Measurements from ENCODE around the gene LHX1.

LHX1 gene

GRCh38 chr17:36923814-36924221 is 13.5 kb upstream of the LHX1 start:
- TF ChIP-seq, protein P1, sequence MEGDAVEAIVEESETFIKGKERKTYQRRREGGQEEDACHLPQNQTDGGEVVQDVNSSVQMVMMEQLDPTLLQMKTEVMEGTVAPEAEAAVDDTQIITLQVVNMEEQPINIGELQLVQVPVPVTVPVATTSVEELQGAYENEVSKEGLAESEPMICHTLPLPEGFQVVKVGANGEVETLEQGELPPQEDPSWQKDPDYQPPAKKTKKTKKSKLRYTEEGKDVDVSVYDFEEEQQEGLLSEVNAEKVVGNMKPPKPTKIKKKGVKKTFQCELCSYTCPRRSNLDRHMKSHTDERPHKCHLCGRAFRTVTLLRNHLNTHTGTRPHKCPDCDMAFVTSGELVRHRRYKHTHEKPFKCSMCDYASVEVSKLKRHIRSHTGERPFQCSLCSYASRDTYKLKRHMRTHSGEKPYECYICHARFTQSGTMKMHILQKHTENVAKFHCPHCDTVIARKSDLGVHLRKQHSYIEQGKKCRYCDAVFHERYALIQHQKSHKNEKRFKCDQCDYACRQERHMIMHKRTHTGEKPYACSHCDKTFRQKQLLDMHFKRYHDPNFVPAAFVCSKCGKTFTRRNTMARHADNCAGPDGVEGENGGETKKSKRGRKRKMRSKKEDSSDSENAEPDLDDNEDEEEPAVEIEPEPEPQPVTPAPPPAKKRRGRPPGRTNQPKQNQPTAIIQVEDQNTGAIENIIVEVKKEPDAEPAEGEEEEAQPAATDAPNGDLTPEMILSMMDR (IDR thresholded peaks at IDR 0.05) = no peak

DNA sequence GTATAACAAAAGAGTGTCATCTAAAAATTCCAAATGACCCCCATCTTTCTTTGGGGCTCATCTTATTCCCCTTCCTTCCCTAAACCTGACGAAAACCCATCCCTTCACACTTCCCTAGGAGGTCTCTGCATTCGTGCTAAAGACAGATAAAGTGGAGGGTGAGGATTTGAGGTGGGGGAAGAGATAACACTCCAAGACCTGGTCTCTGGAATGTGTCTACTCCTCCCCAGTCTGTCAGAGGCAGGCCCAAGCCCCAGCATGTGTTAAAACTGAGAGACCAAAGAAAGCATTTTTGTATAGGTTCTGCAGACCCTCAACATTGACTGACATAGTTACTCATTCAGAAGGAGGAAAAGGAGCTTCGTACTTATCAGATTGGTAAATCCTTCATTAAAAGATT is 11.0 kb upstream of the LHX1 start:
- no peak overlapping the region for H3K4me3 ChIP-seq
- no peak overlapping the region for H3K27ac ChIP-seq
- DNase-seq (ENCODE audit: low spot score) = no peak
- TF ChIP-seq, protein P1 (IDR thresholded peaks at IDR 0.05) = no peak

More at GRCh38 chr17:36923814-36924221, 13.5 kb upstream of the LHX1 start:
- H3K27ac ChIP-seq = no peak overlapping the region
- DNase-seq (ENCODE audit: low spot score) = no peak
- H3K4me3 ChIP-seq = no peak overlapping the region

GRCh38 chr17:36926701-36927100 is 10.6 kb upstream of the LHX1 start:
- Histone ChIP-seq H3K27ac (no peak overlapping the region), H3K4me3 (no peak overlapping the region)
- DNase-seq (ENCODE audit: low spot score) = no peak
- TF ChIP-seq, protein P1 (IDR thresholded peaks at IDR 0.05) = no peak

DNA sequence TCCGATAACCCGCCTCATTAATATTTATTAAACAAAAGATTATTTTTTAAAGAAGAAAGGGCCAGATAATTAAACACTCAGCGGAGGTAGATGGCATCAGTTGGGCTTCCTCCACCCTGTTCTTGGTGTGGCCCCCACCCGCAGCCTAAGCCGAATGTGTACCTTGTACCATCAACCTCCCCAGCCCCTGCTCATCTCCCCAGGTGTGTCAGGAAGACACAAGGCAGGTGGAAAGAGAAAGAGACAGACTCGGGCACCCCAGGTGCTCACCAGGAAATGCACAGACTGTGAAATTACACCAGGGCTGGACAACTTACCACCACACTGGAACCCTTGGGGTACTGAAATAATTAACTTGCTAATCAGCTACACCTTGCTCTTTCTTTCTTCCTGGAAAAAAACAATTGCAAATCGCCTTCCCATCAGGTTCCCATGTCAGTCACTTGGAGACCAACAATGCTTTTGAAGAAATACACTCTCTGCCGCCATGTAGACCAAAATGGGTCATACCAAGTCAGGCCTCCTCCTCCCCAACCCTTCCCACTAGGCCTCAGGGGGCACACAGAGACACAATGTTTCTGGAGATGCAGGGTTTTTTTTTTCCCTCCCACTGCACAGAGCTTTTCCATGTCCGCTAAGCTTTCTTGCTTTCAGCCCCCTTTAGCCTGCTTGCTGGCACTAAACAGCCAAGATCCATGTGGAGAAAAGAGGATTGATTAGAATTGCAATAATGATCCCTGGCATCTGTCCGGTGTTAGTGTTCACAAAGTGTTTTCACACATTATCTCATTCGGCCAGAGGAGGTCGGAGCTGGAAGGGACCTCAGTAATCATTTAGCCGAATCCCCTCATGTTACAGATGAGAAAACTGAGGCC is 8.6 kb upstream of the LHX1 start:
- Histone ChIP-seq H3K27ac (no peak overlapping the region), H3K4me3 (no peak overlapping the region)
- TF ChIP-seq, protein P1 (IDR thresholded peaks at IDR 0.05) = no peak
- no peak for DNase-seq (ENCODE audit: low spot score)

- DNase-seq (ENCODE audit: low spot score) = no peak
- Histone ChIP-seq H3K4me3 (no peak overlapping the region), H3K27ac (no peak overlapping the region)
- TF ChIP-seq, protein P1 (IDR thresholded peaks at IDR 0.05) = no peak
Measured at GRCh38 chr17:36929851-36930582, 7.3 kb upstream of the LHX1 start.

GRCh38 chr17:36930583-36930900 is 6.7 kb upstream of the LHX1 start:
- no peak overlapping the region for H3K4me3 ChIP-seq
- H3K27ac ChIP-seq = no peak overlapping the region
- DNase-seq (ENCODE audit: low spot score) = no peak
- TF ChIP-seq, protein P1 (IDR thresholded peaks at IDR 0.05) = no peak
